BLaER1 (cell line): ENCODE results near the gene NEO1.

Source experiments
- H3K27ac ChIP-seq: shearing (Covaris generic); formaldehyde crosslinking; 2 replicates; pipeline ENCODE4 v1.8.1; 2022
- H3K27me3 ChIP-seq: shearing (Covaris generic); formaldehyde crosslinking; 2 replicates; pipeline ENCODE4 v1.8.1; 2022
- H3K36me3 ChIP-seq: shearing (Covaris generic); formaldehyde crosslinking; 2 replicates; pipeline ENCODE4 v1.8.1; 2022
- H3K4me1 ChIP-seq: shearing (Covaris generic); formaldehyde crosslinking; 2 replicates; pipeline ENCODE4 v1.8.1; 2022
- H3K4me2 ChIP-seq: shearing (Covaris generic); formaldehyde crosslinking; 2 replicates; pipeline ENCODE4 v1.8.1; 2022
- H3K4me3 ChIP-seq: shearing (Covaris generic); formaldehyde crosslinking; 2 replicates; pipeline ENCODE4 v1.8.1; 2022
- H3K9ac ChIP-seq: shearing (Covaris generic); formaldehyde crosslinking; 2 replicates; pipeline ENCODE4 v1.8.1; 2022
- H3K9me3 ChIP-seq: shearing (Covaris generic); formaldehyde crosslinking; 2 replicates; pipeline ENCODE4 v1.8.1; 2022
- H4K20me1 ChIP-seq: shearing (Covaris generic); formaldehyde crosslinking; 2 replicates; pipeline ENCODE4 v1.8.1; 2022
- Cebpa-rat ChIP-seq: shearing (Covaris generic); IDR thresholded peaks from 2 replicates; pipeline ENCODE4 v1.8.1; 2022

NEO1 gene

DNA sequence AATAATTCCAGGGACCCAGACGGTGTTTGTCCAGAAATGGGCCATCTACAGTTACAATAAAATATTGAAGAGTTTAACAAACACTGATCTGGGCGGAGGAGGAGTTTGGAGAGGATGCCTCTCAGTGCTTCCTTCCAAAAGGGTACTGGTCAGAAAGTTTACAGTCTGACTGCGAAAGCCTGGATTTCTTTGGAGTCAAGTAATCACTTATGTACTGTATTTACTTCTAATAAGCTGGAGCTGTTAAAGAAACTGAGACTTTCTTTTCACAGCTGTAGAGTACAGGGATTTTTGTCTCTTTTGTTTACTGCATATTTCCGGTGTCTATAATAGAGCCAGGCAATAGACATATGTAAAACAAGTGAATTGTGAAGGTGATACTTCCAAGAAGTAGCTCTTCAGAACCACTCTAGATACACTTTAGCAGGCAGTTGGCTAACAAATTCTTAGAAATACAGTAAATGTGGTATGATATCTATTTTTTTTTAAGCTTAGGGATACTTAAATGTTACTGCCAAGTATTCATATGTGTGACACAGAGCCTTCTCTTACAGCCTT is 22.1 kb upstream of the NEO1 start:
- TF ChIP-seq Cebpa-rat: no peak
- no peaks in the 10 kb centered on the region; the same call in 1 of the 2 replicates for H3K27me3 ChIP-seq
- no peak overlapping the region for H3K27ac ChIP-seq
- no peaks in the 10 kb centered on the region for H3K36me3 ChIP-seq
- no peaks in the 10 kb centered on the region for H3K4me1 ChIP-seq
- H4K20me1 ChIP-seq: no peaks in the 10 kb centered on the region
- no peaks in the 10 kb centered on the region for H3K9me3 ChIP-seq
- H3K9ac ChIP-seq: no peak overlapping the region
- no peak overlapping the region for H3K4me3 ChIP-seq
- no peak overlapping the region for H3K4me2 ChIP-seq

DNA sequence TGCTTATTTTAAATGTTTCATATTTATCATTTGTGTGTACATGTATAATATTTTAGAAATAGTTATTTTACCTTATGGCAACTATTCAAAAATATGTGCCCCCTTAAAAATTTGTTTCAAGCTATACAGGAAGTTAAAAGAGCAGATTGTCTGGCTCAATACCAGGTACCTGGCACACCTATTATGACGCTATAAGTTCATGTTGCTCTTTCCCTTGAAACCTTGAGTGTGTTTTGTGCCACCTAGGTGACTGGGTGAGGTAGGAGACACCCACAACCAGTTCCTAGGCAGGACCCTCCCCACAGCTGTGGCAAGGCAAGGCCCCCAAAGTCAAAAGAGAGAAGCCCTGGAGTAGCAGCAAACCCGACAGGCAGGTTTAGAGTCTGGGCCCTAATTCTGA is 20.6 kb upstream of the NEO1 start:
- Histone ChIP-seq H4K20me1 (no peaks in the 10 kb centered on the region), H3K4me2 (no peak overlapping the region), H3K27me3 (no peaks in the 10 kb centered on the region; the same call in 1 of the 2 replicates), H3K9ac (no peak overlapping the region), H3K36me3 (no peaks in the 10 kb centered on the region), H3K9me3 (no peaks in the 10 kb centered on the region), H3K4me1 (no peaks in the 10 kb centered on the region), H3K4me3 (no peak overlapping the region), H3K27ac (no peak overlapping the region)
- no peak for TF ChIP-seq Cebpa-rat

DNA sequence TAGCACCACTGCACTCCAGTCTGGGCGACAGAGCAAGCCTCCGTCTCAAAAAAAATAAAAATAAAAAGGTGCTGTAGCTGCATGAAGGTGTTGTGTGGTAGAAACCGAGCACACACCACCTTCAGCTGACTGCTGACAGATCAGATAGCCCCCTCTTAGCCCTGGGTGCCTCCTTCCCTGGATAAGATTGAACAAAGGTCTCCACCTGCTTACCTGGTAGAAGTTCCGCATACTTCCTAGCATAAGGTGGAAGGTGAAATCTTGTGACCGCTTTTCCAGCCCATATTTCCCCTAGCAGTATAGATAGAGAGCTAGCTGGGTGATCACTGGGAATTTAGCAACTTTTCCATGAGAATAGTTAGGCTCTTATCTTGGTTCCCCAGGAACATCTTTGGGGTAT is 18.7 kb upstream of the NEO1 start:
- H3K4me3 ChIP-seq: no peak overlapping the region
- H3K9me3 ChIP-seq: no peaks in the 10 kb centered on the region
- no peaks in the 10 kb centered on the region for H3K4me1 ChIP-seq
- H3K4me2 ChIP-seq: no peak overlapping the region
- no peaks in the 10 kb centered on the region for H3K27me3 ChIP-seq
- no peak overlapping the region for H3K27ac ChIP-seq
- no peaks in the 10 kb centered on the region for H3K36me3 ChIP-seq
- H4K20me1 ChIP-seq: no peaks in the 10 kb centered on the region
- no peak for TF ChIP-seq Cebpa-rat
- no peak overlapping the region for H3K9ac ChIP-seq

DNA sequence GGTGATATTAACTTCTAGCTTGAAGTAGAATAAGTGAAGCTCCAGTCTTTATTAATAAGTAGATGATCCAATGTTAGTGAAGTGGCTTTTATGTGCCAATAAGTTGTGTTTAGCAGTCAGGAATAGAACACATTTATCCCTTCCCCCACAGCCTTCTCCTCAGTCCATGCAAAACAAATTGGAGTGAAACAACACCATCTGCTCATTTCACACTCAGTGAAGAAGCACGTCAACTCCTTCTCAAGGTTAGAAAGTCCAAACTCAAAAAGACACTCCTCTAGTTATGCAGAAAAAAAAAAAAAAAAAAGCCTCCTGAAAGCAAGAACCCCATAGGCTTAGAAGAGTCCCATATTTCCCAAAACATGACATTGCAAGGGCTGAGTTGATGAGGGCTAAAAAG is 18.0 kb upstream of the NEO1 start:
- no peaks in the 10 kb centered on the region for H3K27me3 ChIP-seq
- H3K4me2 ChIP-seq: no peak overlapping the region
- no peak overlapping the region for H3K9ac ChIP-seq
- H3K27ac ChIP-seq: no peak overlapping the region
- H3K4me3 ChIP-seq: no peak overlapping the region
- H3K9me3 ChIP-seq: no peaks in the 10 kb centered on the region
- H3K36me3 ChIP-seq: no peaks in the 10 kb centered on the region
- no peak for TF ChIP-seq Cebpa-rat
- H3K4me1 ChIP-seq: no peaks in the 10 kb centered on the region
- no peaks in the 10 kb centered on the region for H4K20me1 ChIP-seq

DNA sequence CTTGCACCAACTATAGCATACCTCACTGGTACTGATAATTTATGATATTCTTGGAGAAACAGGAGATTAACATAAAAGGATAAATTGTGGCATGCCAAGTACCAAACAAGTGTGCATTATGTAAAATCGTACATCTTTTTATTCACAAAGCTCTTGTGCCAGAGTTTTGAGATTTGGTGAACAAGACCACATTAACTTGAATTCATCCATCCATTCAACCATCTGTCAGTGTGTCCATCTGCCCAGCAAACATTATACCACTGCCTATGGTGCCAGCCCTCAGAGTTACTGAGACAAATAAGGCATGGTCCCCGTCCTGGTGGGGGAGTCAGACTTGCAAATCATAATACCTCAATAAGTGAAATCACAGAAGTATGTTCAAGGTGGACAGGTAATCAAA is 17.0 kb upstream of the NEO1 start:
- Histone ChIP-seq H3K27me3 (no peaks in the 10 kb centered on the region), H3K27ac (no peak overlapping the region), H3K9me3 (no peaks in the 10 kb centered on the region), H3K4me3 (no peak overlapping the region), H4K20me1 (no peaks in the 10 kb centered on the region), H3K36me3 (no peaks in the 10 kb centered on the region), H3K4me2 (no peak overlapping the region), H3K9ac (no peak overlapping the region), H3K4me1 (no peaks in the 10 kb centered on the region)
- TF ChIP-seq Cebpa-rat: no peak

DNA sequence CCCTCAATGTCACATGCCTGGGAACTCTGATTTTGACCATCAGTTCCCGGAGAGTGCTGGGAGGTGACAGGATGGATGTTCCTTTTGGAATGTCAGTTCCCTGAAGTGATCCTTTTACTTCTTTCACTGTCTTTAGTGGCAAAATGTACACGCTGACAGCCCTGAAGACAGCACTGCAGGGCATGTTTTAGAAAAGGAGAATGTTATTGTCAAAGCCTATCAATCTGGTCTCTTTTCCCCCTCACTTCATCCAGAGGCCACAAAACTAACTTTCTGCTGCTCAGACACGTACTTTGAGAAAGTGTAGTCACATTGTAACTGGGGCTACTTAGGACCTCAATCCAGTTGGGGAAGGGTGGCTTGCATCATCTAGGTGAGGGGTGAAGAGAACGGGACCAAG is 14.0 kb upstream of the NEO1 start:
- Histone ChIP-seq H3K4me1 (no peaks in the 10 kb centered on the region), H3K27me3 (no peaks in the 10 kb centered on the region)
- no peak for TF ChIP-seq Cebpa-rat

DNA sequence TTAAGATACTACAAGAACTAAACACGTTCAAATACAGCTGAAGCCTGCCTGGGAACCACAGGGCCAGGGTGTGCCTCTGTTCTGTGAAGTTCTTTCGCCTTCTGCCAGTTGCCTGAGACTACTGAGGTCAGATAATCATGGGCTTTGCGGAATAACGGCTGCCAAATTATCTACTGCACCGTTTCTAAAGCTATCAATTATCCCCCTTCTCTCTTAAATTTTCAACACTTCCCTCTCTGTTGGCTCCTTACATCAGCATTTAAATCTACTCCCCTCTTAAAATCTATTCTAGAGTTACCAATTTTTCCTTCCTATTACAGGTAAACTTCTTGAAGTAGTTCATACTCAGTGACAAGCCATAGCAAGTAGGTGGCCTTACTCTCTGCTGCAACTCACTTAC is 6.2 kb upstream of the NEO1 start:
- no peaks in the 10 kb centered on the region for H3K4me1 ChIP-seq

More for the DNA sequence above, 14.0 kb upstream of the NEO1 start:
- Histone ChIP-seq H3K4me3 (no peak overlapping the region), H3K36me3 (no peaks in the 10 kb centered on the region), H4K20me1 (no peaks in the 10 kb centered on the region), H3K9me3 (no peaks in the 10 kb centered on the region), H3K9ac (no peak overlapping the region), H3K27ac (no peak overlapping the region), H3K4me2 (no peak overlapping the region)

DNA sequence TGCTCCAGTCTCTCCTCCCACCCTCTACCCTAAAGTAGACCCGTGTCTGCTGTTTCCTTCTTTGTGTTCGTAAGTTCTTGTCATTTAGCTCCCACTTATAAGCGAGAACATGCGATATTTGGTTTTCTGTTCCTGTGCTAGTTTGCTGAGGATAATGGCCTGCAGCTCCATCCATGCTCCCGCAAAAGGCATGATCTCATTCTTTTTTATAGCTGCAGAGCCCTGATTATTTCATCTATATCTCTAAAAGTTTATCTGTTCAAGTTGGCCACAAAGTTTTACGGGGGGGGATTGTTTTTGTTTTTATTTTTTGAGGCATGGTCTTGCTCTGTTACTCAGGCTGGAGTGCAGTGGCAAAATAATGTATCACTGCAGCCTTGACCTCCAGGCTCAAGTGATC is 4.4 kb upstream of the NEO1 start:
- Histone ChIP-seq H3K4me3 (no peak overlapping the region), H4K20me1 (no peaks in the 10 kb centered on the region), H3K9ac (no peak overlapping the region), H3K27ac (no peak overlapping the region), H3K27me3 (peaks cover 10% of the 10 kb centered on the region; the same call in 1 of the 2 replicates), H3K9me3 (no peaks in the 10 kb centered on the region), H3K4me2 (no peak overlapping the region), H3K36me3 (no peaks in the 10 kb centered on the region), H3K4me1 (no peaks in the 10 kb centered on the region)
- TF ChIP-seq Cebpa-rat: no peak

More for the DNA sequence above, 6.2 kb upstream of the NEO1 start:
- no peaks in the 10 kb centered on the region for H3K36me3 ChIP-seq
- no peak overlapping the region for H3K4me2 ChIP-seq
- H3K27me3 ChIP-seq: peaks cover 6% of the 10 kb centered on the region; the same call in 1 of the 2 replicates
- no peak for TF ChIP-seq Cebpa-rat
- H4K20me1 ChIP-seq: no peaks in the 10 kb centered on the region
- H3K4me3 ChIP-seq: no peak overlapping the region
- H3K9ac ChIP-seq: no peak overlapping the region
- H3K27ac ChIP-seq: no peak overlapping the region
- H3K9me3 ChIP-seq: no peaks in the 10 kb centered on the region

DNA sequence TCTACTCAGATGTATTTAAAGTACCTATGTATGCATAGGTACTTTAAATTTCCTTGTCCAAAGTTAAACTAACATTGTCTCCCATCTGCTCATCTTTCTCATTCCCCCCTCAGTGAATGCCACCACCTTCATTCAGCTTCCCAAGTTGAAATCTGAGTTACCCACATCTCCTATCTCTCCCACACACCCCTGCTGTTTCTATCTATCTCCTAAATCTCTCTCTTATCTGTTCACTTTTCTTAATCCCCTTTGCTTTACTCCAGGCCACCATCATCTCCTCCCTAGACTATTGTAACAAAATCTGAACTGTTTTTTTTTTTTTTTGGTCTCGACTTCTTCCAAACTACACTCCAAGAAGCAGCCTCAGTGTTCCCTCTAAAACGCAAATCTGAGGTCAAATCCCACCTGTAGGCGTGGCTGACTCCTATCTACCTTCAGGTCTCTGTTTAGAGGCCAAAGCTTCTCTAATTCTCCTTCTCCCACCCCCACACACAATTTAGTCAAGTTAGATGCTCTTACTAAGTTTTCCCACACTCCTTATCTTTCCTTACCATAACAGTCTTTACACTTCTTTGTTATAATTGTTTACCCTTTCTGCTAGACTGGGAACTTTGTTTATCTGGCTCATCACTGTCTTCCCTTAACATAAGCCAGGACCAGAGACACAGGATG is 3.5 kb upstream of the NEO1 start:
- Histone ChIP-seq H3K36me3 (no peaks in the 10 kb centered on the region), H4K20me1 (no peaks in the 10 kb centered on the region), H3K9ac (no peak overlapping the region), H3K9me3 (no peaks in the 10 kb centered on the region), H3K27me3 (peaks cover 10% of the 10 kb centered on the region; the same call in 1 of the 2 replicates), H3K4me3 (no peak overlapping the region), H3K4me1 (peaks cover 4% of the 10 kb centered on the region), H3K4me2 (no peak overlapping the region), H3K27ac (no peak overlapping the region)
- TF ChIP-seq Cebpa-rat: no peak

DNA sequence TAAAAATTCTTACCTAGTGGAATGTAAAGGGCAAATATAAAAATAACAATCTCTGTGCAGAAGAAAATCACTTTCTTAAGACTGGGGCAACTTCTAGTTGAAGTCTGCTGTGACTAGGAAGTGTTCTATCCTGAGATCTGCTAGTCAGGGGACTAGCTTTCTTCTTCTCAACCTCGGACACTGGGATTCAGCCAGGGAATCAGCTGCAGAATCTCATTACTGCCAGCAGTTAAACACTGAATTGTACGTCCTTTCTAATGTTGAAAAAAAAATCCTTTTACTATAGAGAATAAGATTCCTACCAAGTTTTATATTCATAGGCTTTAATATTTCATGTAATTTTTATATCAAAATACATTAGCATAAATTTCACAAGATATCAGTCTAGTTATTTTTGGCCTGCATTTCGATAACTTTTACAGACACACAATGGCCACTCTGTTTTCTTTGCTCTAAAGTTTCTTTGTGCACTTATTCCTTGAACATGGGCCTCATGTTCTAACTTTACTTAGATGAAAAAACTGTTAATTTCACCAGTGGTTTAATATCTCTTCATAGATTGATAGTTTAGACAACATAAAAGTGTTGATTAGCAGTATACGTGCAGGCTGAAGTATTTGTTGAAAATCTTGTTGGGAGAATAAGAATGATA is 2.6 kb upstream of the NEO1 start:
- Histone ChIP-seq H3K27ac (no peak overlapping the region), H3K27me3 (peaks cover 10% of the 10 kb centered on the region; the same call in 1 of the 2 replicates), H4K20me1 (peaks cover 7% of the 10 kb centered on the region; the same call in 1 of the 2 replicates), H3K4me2 (no peak overlapping the region), H3K36me3 (no peaks in the 10 kb centered on the region), H3K4me3 (no peak overlapping the region), H3K4me1 (peaks cover 12% of the 10 kb centered on the region), H3K9ac (no peak overlapping the region), H3K9me3 (no peaks in the 10 kb centered on the region)
- no peak for TF ChIP-seq Cebpa-rat
